HEK293T (cell line): ENCODE data around the gene UNC79.

Source experiments
- ARNT ChIP-seq: fragments of 450-650 bp; IDR thresholded peaks from 2 replicates; pipeline ENCODE4 v1.6.1; 2017; ENCODE audit warnings: mild to moderate bottlenecking
- BHLHE40 ChIP-seq: fragments of 450-650 bp; IDR thresholded peaks from 2 replicates; pipeline ENCODE4 v1.6.1; 2016; ENCODE audit warnings: mild to moderate bottlenecking, moderate library complexity, borderline replicate concordance
- CTBP1 ChIP-seq: fragments of 450-650 bp; IDR thresholded peaks from 2 replicates; pipeline ENCODE4 v1.6.1; 2016; ENCODE audit warnings: borderline replicate concordance
- ELF4 ChIP-seq: fragments of 450-650 bp; IDR thresholded peaks from 2 replicates; pipeline ENCODE4 v1.6.1; 2017; ENCODE audit warnings: antibody characterized with exemption
- FOXM1 ChIP-seq: fragments of 450-650 bp; IDR thresholded peaks from 2 replicates; pipeline ENCODE4 v1.6.1; 2017; ENCODE audit warnings: mild to moderate bottlenecking, borderline replicate concordance
- HDGF ChIP-seq: fragments of 450-650 bp; IDR thresholded peaks from 2 replicates; pipeline ENCODE4 v1.6.1; 2017; ENCODE audit warnings: antibody characterized with exemption, borderline replicate concordance
- SUZ12 ChIP-seq: fragments of 450-650 bp; IDR thresholded peaks from 2 replicates; pipeline ENCODE4 v1.6.1; 2016; ENCODE audit warnings: mild to moderate bottlenecking

DNA sequence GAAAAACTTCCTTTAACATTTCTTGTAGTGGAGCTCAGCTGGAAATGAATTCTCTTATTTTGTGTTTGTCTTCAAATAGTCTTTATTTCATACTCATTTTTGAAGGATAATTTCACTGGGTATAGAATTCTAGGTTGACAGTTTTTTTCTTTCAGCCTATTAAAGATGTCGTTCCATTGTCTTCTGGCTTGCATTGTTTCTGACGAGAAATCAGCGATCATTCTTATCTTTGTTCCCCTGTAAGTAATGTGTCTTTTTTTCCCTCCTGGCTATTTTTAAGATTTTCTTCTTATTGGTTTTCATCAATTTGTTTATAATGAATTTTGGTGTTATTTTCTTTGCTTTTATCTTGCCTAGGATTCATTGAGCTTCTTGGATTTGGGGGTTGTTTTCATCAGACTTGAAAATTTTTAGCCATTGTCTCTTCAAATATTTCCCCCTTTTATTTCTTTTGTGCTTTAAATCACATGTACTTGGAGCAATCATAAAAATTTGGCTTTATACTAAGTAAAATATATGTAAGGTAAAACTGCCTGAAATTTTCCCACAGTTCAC, 89.4 kb downstream of the UNC79 start:
- no peak for TF ChIP-seq ELF4
- no peak for TF ChIP-seq BHLHE40
- no peak for TF ChIP-seq ARNT
- no peak for TF ChIP-seq CTBP1
- no peak for TF ChIP-seq SUZ12
- TF ChIP-seq HDGF, result no peak
- no peak for TF ChIP-seq FOXM1
